ENCODE results near the gene KIF1C.

DNA sequence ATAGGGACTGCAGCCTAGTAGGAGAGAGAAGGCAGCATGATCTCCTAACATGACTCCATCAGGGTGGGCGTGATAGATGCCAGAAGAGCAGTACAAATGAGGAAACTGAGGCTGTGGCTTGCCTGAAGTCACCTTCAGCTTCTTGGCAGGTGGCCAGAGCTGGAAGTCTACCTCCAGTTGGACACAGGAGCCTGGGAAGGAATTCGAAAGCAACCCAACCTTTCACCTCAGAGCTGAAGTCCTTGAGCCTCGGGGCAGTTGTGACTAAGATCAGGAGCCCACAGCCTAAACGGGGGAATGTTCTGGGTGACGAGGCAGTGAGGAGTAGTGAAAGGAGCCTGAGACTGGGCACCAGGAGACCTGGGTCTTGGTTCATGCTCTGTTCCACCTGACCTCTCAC is 46.9 kb downstream of the KIF1C start:
- no peak for TF ChIP-seq POLR2AphosphoS5 (IDR thresholded peaks at IDR 0.05)
- TF ChIP-seq, protein P1, sequence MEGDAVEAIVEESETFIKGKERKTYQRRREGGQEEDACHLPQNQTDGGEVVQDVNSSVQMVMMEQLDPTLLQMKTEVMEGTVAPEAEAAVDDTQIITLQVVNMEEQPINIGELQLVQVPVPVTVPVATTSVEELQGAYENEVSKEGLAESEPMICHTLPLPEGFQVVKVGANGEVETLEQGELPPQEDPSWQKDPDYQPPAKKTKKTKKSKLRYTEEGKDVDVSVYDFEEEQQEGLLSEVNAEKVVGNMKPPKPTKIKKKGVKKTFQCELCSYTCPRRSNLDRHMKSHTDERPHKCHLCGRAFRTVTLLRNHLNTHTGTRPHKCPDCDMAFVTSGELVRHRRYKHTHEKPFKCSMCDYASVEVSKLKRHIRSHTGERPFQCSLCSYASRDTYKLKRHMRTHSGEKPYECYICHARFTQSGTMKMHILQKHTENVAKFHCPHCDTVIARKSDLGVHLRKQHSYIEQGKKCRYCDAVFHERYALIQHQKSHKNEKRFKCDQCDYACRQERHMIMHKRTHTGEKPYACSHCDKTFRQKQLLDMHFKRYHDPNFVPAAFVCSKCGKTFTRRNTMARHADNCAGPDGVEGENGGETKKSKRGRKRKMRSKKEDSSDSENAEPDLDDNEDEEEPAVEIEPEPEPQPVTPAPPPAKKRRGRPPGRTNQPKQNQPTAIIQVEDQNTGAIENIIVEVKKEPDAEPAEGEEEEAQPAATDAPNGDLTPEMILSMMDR (IDR thresholded peaks at IDR 0.05) = no peak

Data from prostate gland (tissue), 2 donors.